ENCODE measurements around the gene ZNF22.

ZNF22 gene

DNA sequence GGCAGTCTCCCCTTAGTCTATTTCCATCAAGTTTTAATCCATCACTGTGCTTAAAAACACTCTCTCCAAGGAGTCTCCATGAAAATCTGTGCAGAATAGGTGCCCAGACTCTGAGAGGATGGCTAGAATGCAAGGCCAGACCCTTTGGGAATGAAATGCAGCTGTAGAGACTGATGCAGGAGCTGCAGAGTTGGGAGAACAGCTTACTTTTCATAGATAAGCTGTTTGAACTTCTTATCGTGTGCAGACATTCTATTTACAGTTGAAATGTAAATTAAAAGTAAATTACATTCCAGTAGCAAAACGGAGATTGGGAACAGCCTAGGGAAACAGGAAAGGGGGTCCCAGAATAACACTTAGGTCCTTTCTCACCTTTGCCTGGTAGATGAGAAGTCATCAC lies 14.9 kb downstream of the ZNF22 start:
- DNase-seq (ENCODE audit: low read depth): no peak

DNA sequence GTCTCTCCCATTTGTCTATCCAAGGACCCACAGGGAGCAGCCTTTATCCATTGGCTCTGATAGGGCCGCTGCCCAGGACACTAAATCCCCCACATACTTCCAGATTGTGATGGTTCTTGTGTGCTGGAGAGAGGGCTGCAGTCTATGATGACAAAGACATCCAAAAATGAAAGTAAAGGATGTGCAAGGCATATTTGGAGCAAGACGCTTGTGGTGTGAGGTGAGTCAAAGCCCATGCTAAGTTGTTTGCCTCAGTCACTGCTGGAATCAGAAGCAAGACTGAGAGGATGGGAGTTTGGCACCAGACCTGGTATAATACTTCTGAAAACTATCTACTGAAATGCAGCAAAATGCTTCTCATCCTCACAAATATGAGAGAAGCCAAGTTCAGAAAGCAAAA lies 22.7 kb downstream of the ZNF22 start:
- DNase-seq (ENCODE audit: low read depth): no peak

DNA sequence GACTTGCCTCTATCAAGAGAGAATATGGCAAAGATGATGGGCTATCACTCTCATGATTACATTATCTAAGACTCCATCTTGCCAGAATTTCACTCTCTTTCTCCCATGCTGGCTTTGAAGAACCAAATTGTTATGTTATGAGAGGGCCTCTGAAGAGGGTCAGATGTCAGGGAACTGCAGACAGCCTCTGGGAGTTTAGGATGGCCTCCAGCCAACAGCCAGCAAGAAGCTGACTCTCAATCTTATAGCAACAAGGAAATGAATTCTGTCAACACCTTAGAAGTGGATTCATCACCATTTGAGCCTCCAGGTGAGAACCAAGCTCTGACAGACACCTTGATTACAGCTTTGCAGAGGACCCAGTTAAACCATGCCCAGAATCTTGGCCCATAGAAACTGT lies 33.6 kb downstream of the ZNF22 start:
- no peak for DNase-seq (ENCODE audit: low read depth)

DNA sequence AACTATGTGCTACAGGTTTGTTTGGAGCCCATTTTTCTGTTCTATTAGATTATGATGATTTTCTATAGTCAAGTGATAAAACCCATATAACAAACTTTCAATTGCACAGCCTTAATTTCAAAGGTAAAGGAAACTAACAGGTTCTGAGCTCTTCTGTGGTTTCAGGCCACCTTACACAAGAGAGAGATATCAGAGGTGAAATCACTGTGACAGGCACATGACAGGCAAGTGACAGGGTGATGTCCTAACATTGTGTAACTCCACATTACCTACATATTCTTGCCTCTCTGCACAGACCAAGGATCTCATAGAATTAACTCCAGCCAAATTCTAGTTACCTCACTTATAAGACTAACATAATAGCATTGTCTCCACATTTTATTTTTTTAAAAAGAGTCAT lies 35.0 kb downstream of the ZNF22 start:
- no peak for DNase-seq (ENCODE audit: low read depth)

DNA sequence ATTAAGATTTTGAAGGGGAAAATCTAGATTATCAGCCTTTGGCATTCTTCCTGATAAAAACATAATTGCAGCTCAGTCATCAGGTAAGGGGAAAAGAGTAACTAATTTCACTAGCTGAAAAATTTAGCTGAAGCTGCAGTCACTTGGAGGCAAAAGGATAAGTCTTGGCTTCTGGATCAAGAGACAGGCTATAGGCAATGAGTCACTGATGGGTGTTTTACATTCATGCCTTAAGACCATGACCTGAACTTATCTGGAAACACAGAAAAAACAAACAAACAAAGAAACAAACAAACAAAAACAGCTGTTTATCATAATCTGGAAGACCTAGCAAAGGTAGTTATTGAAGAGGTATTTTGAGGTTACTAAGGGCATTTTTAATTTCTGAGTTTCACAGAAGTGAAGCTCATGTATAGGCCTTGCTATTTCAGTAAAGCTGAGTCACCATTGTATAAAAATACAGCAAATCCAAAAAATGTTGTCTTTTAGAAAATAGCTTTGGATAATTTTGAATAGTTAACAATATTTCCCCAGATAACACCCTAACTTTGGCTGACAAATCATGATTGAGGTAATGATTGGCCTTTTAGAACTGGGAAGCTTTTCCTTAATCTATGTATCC lies 40.3 kb downstream of the ZNF22 start:
- DNase-seq (ENCODE audit: low read depth): no peak

DNA sequence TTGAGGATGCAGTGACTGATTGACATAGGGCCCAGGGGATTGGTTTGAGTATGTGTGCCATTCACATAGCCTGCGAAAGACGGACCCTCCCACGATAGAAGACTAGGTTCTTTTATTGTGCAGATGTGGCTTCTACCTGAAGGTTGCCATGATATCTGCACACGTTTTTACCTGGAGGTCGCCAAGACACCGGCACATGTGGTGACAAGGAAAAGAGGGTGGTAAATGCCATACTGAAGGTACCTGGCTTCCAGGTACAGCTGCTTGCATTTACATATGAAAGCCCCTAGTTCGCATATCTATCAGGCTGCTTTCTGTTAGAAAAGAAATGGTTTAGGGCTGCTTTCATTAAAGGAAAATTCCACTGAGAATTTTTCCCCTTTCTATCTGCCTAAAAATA lies 43.6 kb downstream of the ZNF22 start:
- no peak for DNase-seq (ENCODE audit: low read depth)

DNA sequence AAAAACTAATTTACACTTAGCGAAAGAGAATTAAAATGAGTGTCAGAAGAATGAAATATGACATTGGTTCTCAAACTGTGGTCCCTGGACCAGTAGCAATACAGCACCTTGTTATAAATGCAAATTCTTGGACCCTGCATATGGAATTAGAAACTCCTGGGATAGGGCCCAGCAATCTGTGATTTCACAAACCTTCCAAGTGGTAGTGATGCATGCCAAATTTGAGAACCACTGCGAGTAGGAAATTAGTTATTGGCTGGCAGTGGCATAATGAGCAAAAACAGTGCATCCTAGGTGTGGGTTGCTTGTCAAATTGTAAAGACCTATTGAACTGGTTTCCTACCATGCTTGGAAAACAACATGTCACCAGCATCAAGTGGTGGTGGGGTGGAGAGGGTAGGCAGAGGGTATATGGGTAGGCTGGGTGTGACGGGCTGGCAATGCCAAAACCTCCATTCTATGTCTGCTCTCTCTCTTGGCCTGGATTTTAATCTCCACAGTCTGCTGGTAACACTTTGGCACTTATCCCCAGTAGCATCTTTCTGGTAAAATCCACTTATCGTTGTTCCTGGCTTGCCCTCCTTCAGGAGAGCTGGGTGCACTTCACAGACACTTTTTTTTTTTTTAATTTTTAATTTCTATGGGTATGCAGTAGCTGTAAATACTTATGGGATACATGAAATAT lies 50.0 kb downstream of the ZNF22 start:
- DNase-seq (ENCODE audit: low read depth): no peak

DNA sequence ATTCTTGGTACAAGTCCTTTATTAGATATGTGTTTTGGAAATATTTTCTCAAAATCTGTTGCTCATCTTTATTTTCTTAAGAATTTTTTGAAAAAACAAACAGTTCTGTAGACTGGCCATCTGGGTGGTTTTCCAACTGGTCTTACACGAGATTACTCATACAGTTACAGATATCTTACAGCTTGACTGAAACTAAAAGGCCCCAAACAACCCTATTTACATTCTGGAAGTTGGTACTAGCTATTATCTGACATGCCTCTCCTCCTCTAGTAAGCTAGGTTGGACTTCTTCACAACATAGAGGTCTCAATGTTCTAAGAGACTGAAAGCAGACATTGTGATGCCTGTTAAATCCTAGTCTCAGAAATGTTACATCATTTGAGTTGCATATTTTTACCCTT lies 52.0 kb downstream of the ZNF22 start:
- no peak for DNase-seq (ENCODE audit: low read depth)

DNA sequence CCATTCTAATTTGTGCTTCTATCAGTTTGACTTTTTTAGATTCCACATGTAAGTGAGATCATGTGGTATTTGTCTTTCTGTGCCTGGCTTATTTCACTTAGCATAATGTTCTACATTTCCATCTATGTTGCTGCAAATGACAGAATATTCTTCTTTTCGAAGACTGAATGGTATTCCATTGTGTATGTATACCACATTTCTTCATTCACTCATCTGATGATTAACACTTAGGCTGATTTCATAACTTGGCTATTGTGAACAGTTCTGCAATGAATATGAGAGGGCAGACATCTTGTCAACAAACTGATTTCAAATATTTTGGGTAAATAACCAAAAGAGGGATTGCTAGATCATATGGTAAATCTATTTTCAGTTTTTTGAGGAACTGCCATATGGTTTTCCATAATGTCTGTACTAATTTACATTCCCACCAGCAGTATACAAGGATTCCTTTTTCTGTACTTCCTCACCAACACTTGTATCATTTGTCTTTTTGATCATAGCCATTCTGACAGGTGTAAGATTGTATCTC lies 52.9 kb downstream of the ZNF22 start:
- no peak for DNase-seq (ENCODE audit: low read depth)
